Liver (tissue), 9 donors: ENCODE results near the gene GMDS. TPM values are rescaled to one million over a fixed set of nuclear protein-coding genes. Genes with fewer than 3 reads are reported as not detected.

Source experiments
- DNase-seq: peaks from one replicate; pipeline ENCODE4 v3.0.0-alpha.2; 2017; ENCODE audit warnings: low spot score
- H3K27ac ChIP-seq, 2 donors: one replicate each; pipeline ENCODE4 v1.7.0; 2013; ENCODE audit warnings: inconsistent platforms in 2 of 2, low read length in 2 of 2, control low read depth in 1 of 2, low read depth in 1 of 2, mild to moderate bottlenecking in 1 of 2
- H3K27me3 ChIP-seq, 4 donors: one replicate each; pipeline versions ENCODE4 v1.6.1 to v1.7.0; 2013; ENCODE audit warnings: low read length in 3 of 4, inconsistent platforms in 1 of 4, mild to moderate bottlenecking in 1 of 4, moderate library complexity in 1 of 4; ENCODE audit not compliant: control insufficient read depth in 4 of 4, insufficient read depth in 4 of 4
- H3K36me3 ChIP-seq, 4 donors: one replicate each; pipeline versions ENCODE4 v1.6.1 to v1.7.0; 2013; ENCODE audit warnings: low read length in 3 of 4, mild to moderate bottlenecking in 3 of 4, low read depth in 1 of 4, moderate library complexity in 1 of 4; ENCODE audit not compliant: control insufficient read depth in 4 of 4, insufficient read depth in 3 of 4
- H3K4me1 ChIP-seq, 4 donors: one replicate each; pipeline versions ENCODE4 v1.6.1 to v1.7.0; 2013; ENCODE audit warnings: low read length in 3 of 4, mild to moderate bottlenecking in 3 of 4, moderate library complexity in 1 of 4; ENCODE audit not compliant: control insufficient read depth in 4 of 4, insufficient read depth in 4 of 4
- H3K4me3 ChIP-seq, 3 donors: one replicate each; pipeline versions ENCODE4 v1.6.1 to v1.7.0; 2013; ENCODE audit warnings: low read length in 3 of 3, control low read depth in 1 of 3, low read depth in 1 of 3, mild to moderate bottlenecking in 1 of 3
- H3K9ac ChIP-seq, 2 donors: one replicate each; pipeline ENCODE4 v1.7.0; 2013; ENCODE audit warnings: low read length in 2 of 2, mild to moderate bottlenecking in 2 of 2, moderate library complexity in 2 of 2, control low read depth in 1 of 2, low read depth in 1 of 2
- H3K9me3 ChIP-seq, 4 donors: one replicate each; pipeline versions ENCODE4 v1.6.1 to v1.7.0; 2013; ENCODE audit warnings: low read length in 3 of 4; ENCODE audit not compliant: control insufficient read depth in 4 of 4
- EGR1 ChIP-seq, 2 donors: IDR thresholded peaks; 2 replicates each; pipeline ENCODE4 v1.6.1; 2016 to 2018; ENCODE audit warnings: antibody characterized with exemption in 2 of 2, low read depth in 2 of 2
- FOXA1 ChIP-seq: IDR thresholded peaks from 2 replicates; pipeline ENCODE4 v1.6.1; 2016; ENCODE audit warnings: antibody characterized with exemption
- FOXA2 ChIP-seq: IDR thresholded peaks from 2 replicates; pipeline ENCODE4 v1.6.1; 2016; ENCODE audit warnings: antibody characterized with exemption
- GABPA ChIP-seq, 2 donors: IDR thresholded peaks in 1 of 2; conservative IDR thresholded peaks in 1 of 2; 2 replicates each; pipeline ENCODE4 v1.6.1; 2016; ENCODE audit warnings: antibody characterized with exemption in 2 of 2, mild to moderate bottlenecking in 1 of 2, moderate library complexity in 1 of 2
- HNF4A ChIP-seq, 2 donors: conservative IDR thresholded peaks; 2 replicates each; pipeline ENCODE4 v1.6.1; 2016; ENCODE audit warnings: antibody characterized with exemption in 2 of 2, mild to moderate bottlenecking in 2 of 2
- HNF4G ChIP-seq: IDR thresholded peaks from 2 replicates; pipeline ENCODE4 v1.6.1; 2016; ENCODE audit warnings: antibody characterized with exemption
- JUND ChIP-seq, 2 donors: IDR thresholded peaks; 2 replicates each; pipeline ENCODE4 v1.6.1; 2016; ENCODE audit warnings: antibody characterized with exemption in 2 of 2
- NR2F2 ChIP-seq: IDR thresholded peaks from 2 replicates; pipeline ENCODE4 v1.6.1; 2016; ENCODE audit warnings: antibody characterized with exemption
- RAD21 ChIP-seq, 2 donors: IDR thresholded peaks; 2 replicates each; pipeline ENCODE4 v1.6.1; 2016; ENCODE audit warnings: antibody characterized with exemption in 2 of 2, mild to moderate bottlenecking in 2 of 2
- RXRA ChIP-seq, 2 donors: IDR thresholded peaks; 2 replicates each; pipeline ENCODE4 v1.6.1; 2017 to 2018; ENCODE audit warnings: antibody characterized with exemption in 2 of 2, mild to moderate bottlenecking in 1 of 2
- SP1 ChIP-seq: IDR thresholded peaks from 2 replicates; pipeline ENCODE4 v1.6.1; 2018; ENCODE audit warnings: antibody characterized with exemption, mild to moderate bottlenecking
- TAF1 ChIP-seq: conservative IDR thresholded peaks from 2 replicates; pipeline ENCODE4 v1.6.1; 2016; ENCODE audit warnings: antibody characterized with exemption, mild to moderate bottlenecking
- YY1 ChIP-seq: IDR thresholded peaks from 2 replicates; pipeline ENCODE4 v1.6.1; 2016; ENCODE audit warnings: antibody characterized with exemption, mild to moderate bottlenecking
- WGBS: extraction: QIAGEN DNeasy Blood & Tissue Kit; methylation state at CpG from one replicate; pipeline ENCODE4 v1.1.7; 2013; 5-methylcytosine and 5-hydroxymethylcytosine counted together
- polyA plus RNA-seq, 2 donors: library from polyadenylated mRNA; stranded (reverse) in 1 of 2; unstranded in 1 of 2; fragments of 200-250 nt in 1 of 2; fragments of >200 nt in 1 of 2; fragmentation: Nextera tagmentation in 1 of 2; extraction: Ambion mirVana in 1 of 2; gene quantifications; one replicate each; pipeline versions ENCODE4 v1.2.1 to v1.2.3, GENCODE V29; 2013 to 2015
- total RNA-seq, 2 donors: library from RNA; depleted of rRNA; stranded (reverse); fragments of >200 nt; gene quantifications; one replicate each; pipeline ENCODE4 v1.2.3, GENCODE V29; 2014
- TF ChIP-seq, protein P1 (sequence below): IDR thresholded peaks from 2 replicates; pipeline ENCODE4 v1.6.1; 2016; ENCODE audit warnings: antibody characterized with exemption, mild to moderate bottlenecking
- TF ChIP-seq, protein P2 (sequence below): IDR thresholded peaks from 2 replicates; pipeline ENCODE4 v1.6.1; 2016; ENCODE audit warnings: antibody characterized with exemption
- TF ChIP-seq, protein P3 (sequence below): IDR thresholded peaks from 2 replicates; pipeline ENCODE4 v1.6.1; 2016; ENCODE audit warnings: antibody characterized with exemption
- TF ChIP-seq, protein P4 (sequence below): fragments of 150-350 bp; IDR thresholded peaks from 2 replicates; pipeline ENCODE4 v1.5.1; 2017; ENCODE audit warnings: improper control_type of control experiment, low read depth, low read length; ENCODE audit not compliant: missing input control
- TF ChIP-seq, protein P5 (sequence below): IDR thresholded peaks from 2 replicates; pipeline ENCODE4 v1.6.1; 2016; ENCODE audit warnings: antibody characterized with exemption
- donor health status: healthy.
- donor health status: healthy.
- donor health status: healthy.
- donor health status: healthy.
- donor health status: healthy.

GMDS gene
- total and polyA plus RNA-seq, 4 donors: 3.5 to 15.6 (median 13.0) TPM

DNA sequence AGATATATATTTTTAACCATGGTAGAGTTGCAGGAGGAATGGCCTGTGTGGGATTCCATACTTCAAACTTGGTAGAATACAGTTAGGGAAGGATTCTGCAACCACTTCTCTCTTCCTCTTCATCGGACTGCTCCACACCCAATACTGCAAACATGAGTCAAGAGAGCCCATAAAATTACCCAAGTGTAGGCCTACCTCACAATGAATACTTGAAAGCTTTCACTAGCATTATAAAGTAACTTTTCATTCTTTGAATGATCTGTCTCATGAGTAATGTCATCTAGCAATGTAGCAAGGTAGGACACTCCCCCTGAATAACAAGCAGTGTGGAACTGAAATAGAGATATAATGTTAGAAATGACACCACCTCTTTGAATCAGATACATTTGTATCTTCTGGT, 556.3 kb downstream of the GMDS start:
- H3K9ac ChIP-seq: no peak overlapping the region
- H3K36me3 ChIP-seq: no peaks in the 10 kb centered on the region
- H3K9me3 ChIP-seq: no peaks in the 10 kb centered on the region
- TF ChIP-seq, protein P1, sequence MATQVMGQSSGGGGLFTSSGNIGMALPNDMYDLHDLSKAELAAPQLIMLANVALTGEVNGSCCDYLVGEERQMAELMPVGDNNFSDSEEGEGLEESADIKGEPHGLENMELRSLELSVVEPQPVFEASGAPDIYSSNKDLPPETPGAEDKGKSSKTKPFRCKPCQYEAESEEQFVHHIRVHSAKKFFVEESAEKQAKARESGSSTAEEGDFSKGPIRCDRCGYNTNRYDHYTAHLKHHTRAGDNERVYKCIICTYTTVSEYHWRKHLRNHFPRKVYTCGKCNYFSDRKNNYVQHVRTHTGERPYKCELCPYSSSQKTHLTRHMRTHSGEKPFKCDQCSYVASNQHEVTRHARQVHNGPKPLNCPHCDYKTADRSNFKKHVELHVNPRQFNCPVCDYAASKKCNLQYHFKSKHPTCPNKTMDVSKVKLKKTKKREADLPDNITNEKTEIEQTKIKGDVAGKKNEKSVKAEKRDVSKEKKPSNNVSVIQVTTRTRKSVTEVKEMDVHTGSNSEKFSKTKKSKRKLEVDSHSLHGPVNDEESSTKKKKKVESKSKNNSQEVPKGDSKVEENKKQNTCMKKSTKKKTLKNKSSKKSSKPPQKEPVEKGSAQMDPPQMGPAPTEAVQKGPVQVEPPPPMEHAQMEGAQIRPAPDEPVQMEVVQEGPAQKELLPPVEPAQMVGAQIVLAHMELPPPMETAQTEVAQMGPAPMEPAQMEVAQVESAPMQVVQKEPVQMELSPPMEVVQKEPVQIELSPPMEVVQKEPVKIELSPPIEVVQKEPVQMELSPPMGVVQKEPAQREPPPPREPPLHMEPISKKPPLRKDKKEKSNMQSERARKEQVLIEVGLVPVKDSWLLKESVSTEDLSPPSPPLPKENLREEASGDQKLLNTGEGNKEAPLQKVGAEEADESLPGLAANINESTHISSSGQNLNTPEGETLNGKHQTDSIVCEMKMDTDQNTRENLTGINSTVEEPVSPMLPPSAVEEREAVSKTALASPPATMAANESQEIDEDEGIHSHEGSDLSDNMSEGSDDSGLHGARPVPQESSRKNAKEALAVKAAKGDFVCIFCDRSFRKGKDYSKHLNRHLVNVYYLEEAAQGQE: no peak
- TF ChIP-seq, protein P2, sequence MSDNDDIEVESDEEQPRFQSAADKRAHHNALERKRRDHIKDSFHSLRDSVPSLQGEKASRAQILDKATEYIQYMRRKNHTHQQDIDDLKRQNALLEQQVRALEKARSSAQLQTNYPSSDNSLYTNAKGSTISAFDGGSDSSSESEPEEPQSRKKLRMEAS: no peak
- no peak for TF ChIP-seq HNF4A (conservative IDR thresholded peaks at IDR 0.05)
- TF ChIP-seq, protein P3, sequence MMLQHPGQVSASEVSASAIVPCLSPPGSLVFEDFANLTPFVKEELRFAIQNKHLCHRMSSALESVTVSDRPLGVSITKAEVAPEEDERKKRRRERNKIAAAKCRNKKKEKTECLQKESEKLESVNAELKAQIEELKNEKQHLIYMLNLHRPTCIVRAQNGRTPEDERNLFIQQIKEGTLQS: no peak
- no peak for TF ChIP-seq TAF1
- no peak for TF ChIP-seq SP1
- no peak for TF ChIP-seq FOXA2
- TF ChIP-seq JUND (IDR thresholded peaks at IDR 0.05): no peak
- no peak for TF ChIP-seq EGR1 (IDR thresholded peaks at IDR 0.05; ENCODE audit: low read depth in 2 of 2)
- TF ChIP-seq GABPA (IDR thresholded peaks at IDR 0.05 in 1 of 2, conservative IDR thresholded peaks at IDR 0.05 in 1 of 2): no peak
- TF ChIP-seq, protein P4, sequence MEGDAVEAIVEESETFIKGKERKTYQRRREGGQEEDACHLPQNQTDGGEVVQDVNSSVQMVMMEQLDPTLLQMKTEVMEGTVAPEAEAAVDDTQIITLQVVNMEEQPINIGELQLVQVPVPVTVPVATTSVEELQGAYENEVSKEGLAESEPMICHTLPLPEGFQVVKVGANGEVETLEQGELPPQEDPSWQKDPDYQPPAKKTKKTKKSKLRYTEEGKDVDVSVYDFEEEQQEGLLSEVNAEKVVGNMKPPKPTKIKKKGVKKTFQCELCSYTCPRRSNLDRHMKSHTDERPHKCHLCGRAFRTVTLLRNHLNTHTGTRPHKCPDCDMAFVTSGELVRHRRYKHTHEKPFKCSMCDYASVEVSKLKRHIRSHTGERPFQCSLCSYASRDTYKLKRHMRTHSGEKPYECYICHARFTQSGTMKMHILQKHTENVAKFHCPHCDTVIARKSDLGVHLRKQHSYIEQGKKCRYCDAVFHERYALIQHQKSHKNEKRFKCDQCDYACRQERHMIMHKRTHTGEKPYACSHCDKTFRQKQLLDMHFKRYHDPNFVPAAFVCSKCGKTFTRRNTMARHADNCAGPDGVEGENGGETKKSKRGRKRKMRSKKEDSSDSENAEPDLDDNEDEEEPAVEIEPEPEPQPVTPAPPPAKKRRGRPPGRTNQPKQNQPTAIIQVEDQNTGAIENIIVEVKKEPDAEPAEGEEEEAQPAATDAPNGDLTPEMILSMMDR: no peak
- no peak for TF ChIP-seq FOXA1
- no peak for TF ChIP-seq HNF4G
- no peak for TF ChIP-seq NR2F2
- TF ChIP-seq RXRA (IDR thresholded peaks at IDR 0.05): no peak
- TF ChIP-seq YY1: no peak
- TF ChIP-seq, protein P5, sequence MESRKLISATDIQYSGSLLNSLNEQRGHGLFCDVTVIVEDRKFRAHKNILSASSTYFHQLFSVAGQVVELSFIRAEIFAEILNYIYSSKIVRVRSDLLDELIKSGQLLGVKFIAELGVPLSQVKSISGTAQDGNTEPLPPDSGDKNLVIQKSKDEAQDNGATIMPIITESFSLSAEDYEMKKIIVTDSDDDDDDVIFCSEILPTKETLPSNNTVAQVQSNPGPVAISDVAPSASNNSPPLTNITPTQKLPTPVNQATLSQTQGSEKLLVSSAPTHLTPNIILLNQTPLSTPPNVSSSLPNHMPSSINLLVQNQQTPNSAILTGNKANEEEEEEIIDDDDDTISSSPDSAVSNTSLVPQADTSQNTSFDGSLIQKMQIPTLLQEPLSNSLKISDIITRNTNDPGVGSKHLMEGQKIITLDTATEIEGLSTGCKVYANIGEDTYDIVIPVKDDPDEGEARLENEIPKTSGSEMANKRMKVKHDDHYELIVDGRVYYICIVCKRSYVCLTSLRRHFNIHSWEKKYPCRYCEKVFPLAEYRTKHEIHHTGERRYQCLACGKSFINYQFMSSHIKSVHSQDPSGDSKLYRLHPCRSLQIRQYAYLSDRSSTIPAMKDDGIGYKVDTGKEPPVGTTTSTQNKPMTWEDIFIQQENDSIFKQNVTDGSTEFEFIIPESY: no peak
- no peak for TF ChIP-seq RAD21 (IDR thresholded peaks at IDR 0.05)
- no peak for DNase-seq
- WGBS: 84% methylated on average over 1 of the region's 1 CpG
- H3K4me1 ChIP-seq: no peaks in the 10 kb centered on the region
- H3K27ac ChIP-seq: no peak overlapping the region
- H3K4me3 ChIP-seq: no peak overlapping the region
- no peaks in the 10 kb centered on the region for H3K27me3 ChIP-seq

DNA sequence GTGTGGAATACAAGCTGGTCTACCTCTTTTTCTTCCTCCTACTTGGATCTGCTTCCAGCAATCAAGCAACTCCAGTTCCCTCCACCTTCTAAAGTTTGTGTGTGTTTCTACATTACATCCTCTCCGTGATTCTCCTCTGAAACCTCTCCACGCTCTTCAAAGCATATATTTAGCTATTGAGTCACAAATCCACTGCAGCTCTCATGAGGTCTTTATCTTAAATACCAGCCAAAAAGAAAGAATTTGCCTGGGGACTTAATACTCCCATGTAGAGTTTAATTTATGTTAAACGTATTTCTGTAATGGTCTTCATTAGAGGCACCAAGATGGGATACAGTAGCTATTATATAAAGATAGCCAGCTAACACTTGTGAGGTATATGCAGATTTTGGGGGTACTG, 557.0 kb downstream of the GMDS start:
- TF ChIP-seq GABPA (IDR thresholded peaks at IDR 0.05 in 1 of 2, conservative IDR thresholded peaks at IDR 0.05 in 1 of 2): no peak
- TF ChIP-seq, protein P2: no peak
- TF ChIP-seq HNF4A (conservative IDR thresholded peaks at IDR 0.05): no peak
- no peak for TF ChIP-seq RXRA (IDR thresholded peaks at IDR 0.05)
- TF ChIP-seq RAD21 (IDR thresholded peaks at IDR 0.05): no peak
- no peak for TF ChIP-seq TAF1
- TF ChIP-seq, protein P1: no peak
- no peak for TF ChIP-seq YY1
- TF ChIP-seq HNF4G: no peak
- 97% methylated on average over 3 of the region's 3 CpGs for WGBS
- no peak for DNase-seq

More for the DNA sequence above, 557.0 kb downstream of the GMDS start:
- no peaks in the 10 kb centered on the region for H3K36me3 ChIP-seq
- H3K4me3 ChIP-seq: no peak overlapping the region
- no peaks in the 10 kb centered on the region for H3K9me3 ChIP-seq
- no peak overlapping the region for H3K27ac ChIP-seq
- H3K4me1 ChIP-seq: no peaks in the 10 kb centered on the region
- no peaks in the 10 kb centered on the region for H3K27me3 ChIP-seq
- H3K9ac ChIP-seq: no peak overlapping the region
